AG08396 (cell line): Measurements from ENCODE around the gene MTURN.

Source experiments
- DNase-seq: peaks from one replicate; pipeline ENCODE4 v3.0.0; 2012; ENCODE audit warnings: low spot score, mixed read lengths

Gene MTURN

DNA sequence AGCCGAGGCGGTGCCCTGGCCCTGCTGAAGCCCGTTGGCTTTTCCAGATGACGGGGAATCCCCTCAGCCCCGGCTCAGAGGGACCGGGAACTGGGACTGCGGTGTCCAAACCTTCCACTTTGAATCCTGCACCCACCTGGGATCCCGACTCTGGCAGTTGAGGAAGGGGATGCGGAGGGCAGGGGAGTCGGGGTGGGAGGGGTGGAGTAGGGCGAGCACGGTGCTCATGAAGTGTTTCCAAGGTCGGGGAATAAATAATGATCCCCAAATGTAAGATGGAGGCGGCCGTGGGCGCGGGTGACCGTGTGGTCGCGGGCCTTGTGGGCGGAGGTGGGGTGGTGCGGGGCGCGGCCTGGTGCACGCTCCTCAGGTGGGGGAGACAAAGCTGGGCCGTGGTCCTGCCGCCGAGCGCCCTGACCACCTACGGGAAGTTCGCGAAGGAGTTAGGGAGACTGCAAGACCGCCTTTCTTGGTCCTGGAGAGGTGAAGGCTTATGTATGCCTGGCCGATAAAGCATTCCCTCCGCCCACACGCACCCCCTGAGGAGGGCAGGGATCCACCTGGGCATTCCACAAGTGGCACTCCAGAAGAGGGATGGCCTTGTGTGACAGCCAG, 1.4 kb downstream of the MTURN start:
- DNase-seq: no peak

DNA sequence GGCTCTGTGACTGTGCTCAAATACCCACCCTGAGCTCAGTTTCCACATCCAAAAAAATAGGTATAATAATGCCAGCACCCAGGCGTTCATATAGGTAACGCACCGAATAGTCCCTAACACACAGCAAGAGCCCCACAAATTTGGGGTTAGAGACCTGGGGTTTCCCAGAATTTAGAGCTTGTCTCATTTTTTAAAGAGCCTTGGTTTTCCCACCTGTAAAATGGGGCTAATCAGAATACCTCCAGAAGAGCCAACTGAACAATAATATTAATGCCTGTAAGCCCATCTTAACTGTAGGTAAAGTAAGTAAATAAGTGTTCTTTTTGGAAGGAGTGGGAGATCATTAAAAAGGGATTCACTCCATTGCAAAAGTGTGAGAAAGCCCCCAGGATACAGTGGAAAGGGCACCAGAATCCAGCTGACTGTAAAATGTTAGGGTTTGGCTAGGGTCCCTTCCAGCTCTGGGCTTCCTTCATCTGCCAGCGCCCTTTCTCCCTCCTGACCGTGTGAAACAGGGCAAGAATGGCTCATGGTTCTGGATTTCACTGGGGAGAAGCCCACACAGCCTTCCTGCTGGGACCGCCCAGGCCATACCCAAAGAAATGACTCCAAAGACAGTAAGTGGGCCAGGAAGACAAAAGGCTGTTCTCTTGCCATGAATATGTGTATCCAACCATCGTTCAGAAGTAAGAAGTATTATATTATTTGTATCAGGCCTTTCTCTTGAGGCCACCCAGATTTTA, 2.1 kb downstream of the MTURN start:
- DNase-seq: no peak

DNA sequence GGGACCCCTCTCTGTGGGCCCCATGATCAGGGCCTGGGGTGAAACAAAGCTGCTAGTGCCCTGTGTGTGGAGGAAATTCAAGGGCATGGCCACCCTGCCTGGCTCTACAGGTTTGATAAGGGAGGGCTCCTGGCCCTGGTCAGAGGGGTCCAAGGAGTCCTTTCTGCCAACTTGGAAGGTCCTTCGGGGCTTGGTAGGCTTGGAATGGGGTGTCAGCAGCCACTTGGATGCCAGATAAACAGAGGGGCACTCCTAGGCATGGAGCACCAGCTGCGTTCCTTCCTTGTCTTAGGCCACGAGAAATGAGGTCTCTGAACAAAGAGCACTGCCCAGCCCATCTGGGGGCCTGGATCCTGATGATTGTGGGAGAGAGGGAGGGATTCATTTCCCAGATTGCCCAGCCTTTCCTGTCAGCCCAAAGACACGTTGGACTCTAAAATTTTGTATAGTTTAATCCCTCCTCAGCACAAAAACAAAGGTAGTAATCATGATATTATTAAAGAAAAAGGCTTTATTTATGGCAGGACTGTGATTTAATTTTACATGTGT, 5.1 kb downstream of the MTURN start:
- DNase-seq: no peak

DNA sequence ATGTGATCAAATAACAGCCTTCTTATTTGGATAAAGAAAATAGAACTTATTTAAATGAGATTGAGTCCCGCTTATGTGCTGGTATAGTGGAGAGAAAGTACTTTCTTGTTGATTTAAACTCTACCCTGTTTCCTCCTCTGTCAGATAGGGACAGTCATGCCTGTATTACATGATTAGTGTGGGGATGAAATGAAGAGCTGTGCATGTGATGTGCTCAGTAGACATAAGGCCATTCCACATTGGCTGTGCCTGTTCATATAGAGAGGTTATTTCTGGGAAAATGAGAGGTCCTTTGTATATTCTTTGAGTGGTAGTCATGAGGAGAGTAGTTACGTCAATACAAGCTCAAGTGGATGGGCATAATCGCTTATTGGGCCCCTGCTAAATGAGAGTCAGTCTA, 5.7 kb downstream of the MTURN start:
- no peak for DNase-seq

DNA sequence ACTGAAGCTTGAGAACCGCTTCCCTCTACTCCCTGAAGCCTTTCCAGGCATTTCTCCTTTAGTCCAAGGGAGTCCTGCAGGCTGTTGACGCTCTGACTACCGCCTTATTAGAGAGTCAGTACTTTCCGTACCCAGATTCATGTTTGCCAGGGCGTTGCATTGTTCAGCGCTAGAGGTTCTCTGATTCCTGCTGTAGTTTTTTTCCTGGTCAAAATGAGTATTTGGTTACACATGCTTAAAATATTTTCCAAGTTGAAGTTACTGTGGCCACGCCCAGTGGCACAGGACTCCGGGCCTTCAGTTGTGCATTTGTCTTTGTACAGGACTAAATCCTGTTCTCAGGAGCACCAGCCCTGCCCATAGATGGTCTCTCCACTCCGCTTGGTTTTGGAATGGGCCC, 7.9 kb downstream of the MTURN start:
- DNase-seq: peak; percentile 83

DNA sequence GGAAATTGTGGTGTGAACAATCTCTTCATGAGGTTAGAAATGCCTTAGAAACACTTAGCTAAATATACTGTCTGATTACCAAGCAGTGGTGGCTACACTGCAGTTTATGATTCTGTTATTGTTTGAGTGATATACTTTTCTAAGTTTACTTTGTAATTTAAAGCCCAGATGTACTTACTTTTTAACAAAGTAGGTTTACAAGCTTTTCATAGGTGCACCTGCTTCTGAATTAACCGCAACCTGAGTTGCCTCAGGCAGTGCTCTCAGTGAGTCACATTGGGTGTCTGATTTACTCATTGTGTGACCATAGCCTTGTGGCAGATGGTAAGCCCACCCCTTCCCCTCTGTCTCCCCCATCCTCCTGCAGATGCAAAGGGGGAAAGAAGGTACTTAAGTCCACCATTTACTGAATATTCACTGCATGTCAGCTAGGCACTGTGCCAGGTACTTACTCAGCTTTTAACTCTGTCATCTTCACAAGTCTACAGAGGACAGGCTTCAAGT, 9.0 kb downstream of the MTURN start:
- DNase-seq: no peak

DNA sequence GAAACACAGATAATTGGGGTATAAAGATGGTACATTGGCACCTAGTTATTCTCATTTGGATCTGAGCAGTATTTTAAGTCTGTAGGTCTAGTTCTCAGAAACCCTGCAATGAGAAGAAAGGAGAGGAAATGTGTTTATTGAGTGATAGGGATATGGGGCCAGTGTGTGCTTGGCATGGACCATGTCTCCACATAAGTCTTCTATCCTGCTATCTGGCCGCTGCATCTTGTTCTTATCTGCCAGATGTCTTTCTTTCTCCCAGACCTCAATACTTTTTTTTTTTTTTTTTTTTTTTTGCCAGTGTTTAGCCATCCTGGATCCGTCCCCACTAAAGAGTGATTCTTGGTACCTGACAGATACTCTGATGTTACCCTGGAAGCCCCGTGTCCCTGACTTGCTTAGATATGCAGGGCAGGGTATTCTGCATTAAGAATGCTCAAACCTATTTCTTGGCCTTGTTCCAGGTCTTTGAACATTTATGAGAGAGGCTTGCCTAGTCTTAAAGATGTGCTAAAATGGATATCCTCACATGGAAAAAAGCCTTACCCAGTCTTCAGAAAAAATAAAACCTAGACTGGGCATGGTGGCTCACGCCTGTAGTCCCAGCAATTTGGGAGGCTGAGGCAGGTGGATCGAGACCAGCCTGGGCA, 10.0 kb downstream of the MTURN start:
- no peak for DNase-seq

DNA sequence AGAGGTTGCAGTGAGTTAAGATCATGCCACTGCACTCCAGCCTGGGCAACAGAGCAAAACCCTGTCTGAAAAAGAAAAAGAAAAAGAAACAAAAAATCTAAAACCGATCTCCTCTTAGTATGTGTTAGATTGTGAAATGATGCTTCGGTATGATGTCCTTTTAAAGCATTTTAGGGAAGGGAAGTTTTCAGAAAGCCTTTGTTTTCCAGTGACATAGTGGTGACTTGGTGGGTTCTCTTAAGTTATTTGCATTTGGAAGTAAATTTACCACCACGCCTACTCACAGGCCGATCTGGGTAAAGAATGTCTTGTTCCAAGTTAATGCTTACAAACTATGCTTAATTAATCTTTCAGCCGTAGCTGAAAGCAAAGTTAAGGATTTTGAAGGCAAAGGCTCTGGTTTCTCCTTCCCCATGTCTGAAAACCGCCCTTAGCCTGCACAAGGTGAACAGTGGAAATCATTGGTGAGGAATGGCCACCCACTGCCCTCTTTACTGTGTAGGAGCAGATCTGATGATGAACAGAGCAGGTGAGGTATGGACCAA, 10.7 kb downstream of the MTURN start:
- no peak for DNase-seq

DNA sequence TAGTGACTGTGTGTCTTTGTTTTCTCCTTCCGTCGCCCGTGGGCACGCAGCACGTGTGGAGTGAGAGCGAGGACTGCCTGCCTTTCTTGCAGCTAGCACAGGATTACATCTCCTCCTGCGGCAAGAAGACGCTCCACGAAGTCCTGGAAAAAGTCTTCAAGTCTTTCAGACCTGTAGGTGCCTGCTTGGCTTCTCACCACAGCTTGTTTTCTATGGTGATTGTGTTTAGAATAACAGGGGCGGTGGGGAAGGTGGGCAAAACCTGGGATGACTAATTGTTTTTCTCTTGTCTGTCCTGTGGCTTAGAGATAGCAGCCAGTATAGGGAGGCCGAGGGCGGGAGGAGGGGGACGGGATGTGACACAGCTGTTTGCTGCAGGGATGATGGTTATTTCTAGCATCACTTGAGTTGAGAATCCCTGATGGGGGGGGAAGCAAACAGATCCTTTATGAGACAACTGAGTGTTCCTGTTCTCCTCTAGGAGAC, 11.4 kb downstream of the MTURN start:
- DNase-seq: no peak

DNA sequence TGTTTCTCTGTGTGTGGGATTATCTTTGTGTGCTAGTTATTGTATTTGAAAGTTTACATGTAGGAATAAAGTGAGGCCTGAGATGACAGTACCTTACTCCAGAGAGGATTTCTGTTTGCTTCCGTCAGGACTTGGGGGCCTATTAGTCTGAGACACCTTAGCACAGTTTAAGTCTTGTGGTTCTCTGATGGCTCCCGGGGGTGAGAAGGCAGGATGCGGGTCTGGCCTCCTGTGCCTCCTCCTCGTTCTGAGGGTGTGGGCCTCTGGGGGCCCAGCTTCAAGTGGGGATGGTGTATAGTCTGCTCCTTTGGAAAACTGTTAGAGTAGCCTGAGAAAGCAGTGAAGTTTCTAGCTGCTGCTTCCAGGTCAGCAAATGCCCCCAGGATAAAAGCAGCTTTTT, 12.4 kb downstream of the MTURN start:
- no peak for DNase-seq

DNA sequence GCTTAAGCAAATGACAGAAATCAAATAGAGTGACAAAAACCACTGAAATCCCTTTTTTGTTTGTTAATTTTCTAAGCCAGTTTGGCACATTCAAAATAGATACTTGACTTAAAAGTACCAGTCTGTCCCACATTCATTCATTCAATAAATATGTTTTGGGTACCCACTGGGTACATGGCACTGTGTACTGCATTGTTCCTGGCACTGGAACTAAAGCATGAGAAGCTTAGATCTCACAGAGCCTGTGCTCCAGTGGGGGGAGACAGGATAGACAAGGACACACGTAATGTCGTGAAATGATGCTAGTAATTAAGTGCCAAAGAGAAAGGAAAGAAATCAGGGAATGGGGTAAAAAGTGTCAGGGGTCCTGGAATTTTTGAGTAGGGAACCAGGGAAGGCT, 13.0 kb downstream of the MTURN start:
- DNase-seq: no peak

DNA sequence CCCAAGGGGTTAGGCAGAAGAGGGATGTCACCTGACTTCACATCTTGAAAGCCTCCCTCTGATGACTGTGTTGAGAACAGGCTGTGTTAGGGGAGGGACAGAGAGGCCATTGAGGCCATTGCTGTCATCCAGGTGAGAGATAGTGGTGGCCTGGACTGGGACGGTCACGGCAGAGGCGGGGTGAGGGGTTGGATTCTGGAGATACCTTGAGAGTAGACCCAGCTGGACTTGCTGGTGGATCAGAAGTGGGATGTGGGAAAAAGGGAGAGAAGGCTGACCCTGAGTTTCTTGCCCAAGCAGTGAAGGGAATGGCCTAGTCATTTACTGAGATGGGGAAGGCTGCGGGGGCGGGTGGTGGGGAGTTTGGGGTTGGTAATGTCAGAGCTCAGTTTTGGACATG, 13.6 kb downstream of the MTURN start:
- no peak for DNase-seq

DNA sequence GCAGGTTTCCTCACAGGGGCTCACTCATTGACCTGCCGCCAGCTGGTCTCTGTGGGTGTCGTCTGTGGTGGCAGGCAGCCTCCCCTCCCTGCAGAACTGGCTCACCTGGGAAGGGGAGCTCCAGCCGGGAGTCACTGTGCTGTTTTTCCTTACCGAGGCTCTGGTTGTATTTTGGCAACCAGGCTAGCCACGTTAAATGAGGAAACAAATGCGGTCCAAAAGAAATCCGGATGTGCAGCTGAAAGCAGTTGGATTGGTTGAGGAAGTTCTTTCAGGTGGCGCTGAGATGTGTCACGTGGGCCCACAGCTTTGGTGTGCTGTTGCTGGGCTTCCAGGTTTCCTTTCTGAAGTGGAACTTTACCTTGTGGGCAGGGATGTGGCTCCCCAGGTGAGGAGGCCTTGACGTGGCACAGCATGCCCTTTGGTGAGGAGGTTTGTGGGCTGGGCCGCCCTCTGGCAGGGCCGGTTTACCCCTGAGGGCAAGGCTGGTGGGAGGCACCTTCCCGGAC, 14.2 kb downstream of the MTURN start:
- DNase-seq: no peak

DNA sequence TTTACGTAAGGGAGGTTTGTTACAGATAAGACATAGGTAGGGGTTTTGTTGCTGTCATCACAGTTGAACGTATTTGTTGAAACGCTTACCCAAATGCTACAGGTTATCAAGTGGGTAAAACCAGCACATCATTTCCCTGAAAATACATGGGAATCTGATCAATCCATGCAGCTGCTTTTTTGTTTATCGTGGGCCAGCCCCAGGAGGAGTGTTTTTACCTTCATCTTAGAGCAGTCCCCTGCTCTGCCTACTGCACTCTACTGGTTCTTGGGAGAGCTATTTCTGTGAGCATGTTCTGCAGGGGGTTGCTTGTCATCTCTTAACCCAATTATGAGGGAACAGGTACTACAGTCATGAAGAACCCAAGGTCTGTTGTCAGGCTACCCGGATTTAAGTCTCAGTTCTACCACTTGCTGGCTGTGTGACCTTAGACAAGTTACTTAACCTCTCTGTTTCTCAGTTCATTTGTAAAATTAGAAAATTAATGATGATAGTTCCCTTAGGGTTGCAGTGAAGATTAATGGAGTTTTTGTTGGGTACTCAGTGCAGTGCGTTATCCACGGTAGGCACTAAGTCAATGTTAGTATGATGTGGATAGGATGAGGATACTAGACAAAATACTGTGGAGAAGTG, 15.0 kb downstream of the MTURN start:
- no peak for DNase-seq

DNA sequence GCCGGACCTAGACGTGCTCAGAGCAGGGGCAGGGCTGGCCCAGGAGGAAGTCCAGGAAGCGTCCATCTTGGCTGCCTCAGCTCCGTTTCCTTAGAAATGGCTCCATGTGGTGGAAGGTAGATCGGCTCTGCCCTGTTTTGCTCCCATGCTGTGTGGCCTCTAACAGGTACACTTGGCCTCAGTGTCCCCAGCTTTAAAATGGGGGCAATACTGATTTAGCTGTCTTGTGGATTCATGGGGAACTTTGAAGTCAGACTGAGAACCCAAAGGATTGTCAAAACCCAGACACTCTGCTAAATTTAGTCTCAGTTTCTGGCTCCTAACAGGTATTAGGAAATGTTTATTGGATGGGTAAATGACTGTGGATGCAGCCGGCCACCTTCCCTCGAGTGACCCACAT, 15.9 kb downstream of the MTURN start:
- DNase-seq: no peak

DNA sequence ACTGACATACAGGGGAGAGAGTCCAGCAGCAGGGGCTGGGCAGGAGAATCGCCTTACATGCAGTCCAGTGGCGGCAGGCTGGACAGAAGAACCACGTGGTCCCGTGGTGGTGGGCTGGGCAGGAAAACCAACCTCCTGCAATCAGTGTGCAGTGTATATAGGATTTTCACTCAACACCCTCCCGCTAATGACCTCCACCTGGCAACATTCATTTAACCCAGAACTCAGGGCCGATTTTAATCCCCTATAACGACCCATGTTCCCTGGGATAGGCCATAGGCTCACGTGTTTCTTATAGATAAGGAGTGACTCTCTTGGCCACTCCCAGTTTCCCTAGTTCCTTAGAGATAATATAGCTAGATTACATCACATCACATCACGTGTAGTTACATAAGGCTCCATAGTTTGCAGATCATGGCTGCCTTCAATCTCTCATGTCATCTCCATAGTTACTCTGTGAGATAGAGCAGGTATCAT, 19.4 kb downstream of the MTURN start:
- DNase-seq: no peak

DNA sequence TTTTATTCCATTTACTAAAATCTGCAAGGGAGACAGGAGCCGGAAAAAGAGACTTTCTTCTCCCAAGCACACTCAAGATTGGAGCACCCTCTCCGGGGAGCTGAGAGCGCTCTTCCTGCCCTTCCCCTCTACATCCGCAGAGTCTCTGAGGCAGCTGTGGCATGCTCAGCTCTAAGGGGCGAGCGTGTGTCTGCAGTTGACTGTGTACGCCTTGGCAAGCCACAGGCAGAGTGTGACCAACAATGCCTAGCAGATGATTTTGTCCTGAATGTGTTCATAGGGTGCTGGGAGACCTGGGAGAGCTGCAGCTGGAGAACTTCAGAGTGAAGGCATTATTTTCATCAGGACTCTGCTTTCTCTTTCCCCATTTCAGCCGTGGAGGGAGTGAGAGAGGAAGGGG, 20.7 kb downstream of the MTURN start:
- DNase-seq: no peak

DNA sequence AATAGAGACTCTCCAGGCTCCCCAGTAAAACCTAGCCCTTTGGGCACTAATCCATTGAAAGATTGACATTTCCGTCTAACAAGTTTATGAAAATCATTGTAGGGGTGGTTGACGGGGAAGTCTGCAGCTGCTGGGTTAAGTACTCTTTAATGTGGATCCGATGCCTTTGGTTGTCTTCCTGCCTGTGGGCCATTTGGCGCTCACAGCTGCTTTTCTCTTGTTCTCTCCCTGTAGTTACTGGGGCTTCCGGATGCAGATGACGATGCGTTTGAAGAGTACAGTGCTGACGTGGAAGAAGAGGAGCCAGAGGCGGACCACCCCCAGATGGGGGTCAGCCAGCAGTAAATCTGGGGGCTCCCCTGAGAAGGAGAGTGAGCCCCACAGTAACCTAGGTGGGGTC, 22.4 kb downstream of the MTURN start:
- no peak for DNase-seq

DNA sequence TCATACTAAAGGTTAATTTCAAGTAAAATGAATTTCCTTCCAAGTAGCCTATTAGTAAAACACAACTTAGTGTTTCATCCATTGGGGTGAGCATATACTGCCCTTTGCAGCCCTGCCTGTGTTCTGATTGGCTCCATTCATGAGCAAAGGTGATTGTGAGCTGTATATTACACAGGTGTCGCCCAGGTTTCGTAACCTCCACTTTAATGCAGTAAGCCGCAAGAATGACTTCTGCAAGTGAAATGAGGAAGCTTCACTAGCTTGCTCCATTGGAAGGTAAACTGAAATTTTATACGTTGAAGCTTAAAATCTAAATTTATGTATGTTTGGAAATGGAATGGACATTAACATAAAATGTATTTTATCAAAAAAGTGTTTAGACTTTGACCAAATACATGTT, 24.4 kb downstream of the MTURN start:
- DNase-seq: no peak

DNA sequence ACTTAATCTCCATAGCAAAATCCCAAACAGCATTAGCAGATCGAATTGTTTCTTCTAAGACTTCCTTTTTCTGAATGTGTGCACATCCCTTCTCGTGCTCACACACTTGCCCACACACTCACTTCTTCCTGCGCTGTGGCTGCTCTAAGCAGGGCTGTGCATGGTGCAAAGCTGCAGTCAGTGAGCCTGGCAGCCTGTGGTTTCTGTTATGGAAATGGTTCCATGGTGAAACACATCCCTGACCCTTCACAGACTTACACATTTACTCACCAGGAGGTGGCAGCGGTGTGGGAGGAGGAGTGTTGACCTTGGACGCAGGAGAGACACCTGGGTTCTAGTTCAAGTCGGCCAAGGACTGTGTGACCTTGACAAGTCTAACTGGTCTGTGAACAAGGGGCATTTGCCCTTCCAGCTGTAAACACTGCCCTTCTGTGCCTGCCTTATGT, 24.9 kb downstream of the MTURN start:
- DNase-seq: peak; percentile 24

DNA sequence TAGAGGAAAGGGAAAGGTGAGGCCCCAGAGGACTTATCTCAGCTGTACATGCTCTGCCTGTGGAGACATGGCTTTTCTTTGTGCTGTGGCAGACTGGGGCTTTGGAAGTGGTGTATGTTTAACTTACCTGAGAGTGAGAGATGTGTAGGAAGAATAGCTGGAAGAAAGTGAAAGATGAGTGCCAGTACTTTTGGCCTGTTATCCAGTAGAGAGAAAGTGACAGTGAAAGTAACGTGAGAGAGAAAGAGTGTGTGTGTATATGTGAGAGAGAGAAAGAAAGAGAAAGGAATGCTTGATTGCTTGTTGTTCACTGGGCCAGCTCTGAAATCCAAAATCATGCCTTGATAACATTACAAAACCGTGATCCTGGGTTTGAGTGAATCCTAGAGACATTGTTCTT, 25.5 kb downstream of the MTURN start:
- no peak for DNase-seq

DNA sequence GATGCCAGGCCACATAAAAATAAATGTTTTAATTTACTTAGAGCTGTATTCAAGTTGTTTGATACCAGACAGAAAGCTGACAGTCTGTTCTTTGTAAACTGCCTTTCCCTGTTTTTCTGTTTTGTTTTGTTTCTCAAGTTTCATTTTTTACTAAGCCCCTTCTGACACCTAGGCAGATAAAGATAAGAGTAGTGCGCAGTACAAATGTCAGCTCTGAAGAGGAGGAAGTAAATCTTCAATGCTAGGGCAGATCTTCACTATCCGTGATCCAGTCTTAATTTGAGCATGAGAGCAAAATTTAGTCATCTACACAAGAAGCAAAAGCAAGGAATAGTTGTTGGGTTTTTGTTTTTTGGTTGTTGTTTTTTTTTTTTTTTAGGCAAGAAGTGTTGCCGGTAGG, 27.3 kb downstream of the MTURN start:
- no peak for DNase-seq
